GM10847 (cell line): ENCODE data around the gene MAP2.

Experiments
- POLR2A ChIP-seq: IDR thresholded peaks from 2 replicates; pipeline ENCODE4 v1.6.1; 2011; ENCODE audit not compliant: insufficient read length; ENCODE audit errors: extremely low read depth

The MAP2 gene

DNA sequence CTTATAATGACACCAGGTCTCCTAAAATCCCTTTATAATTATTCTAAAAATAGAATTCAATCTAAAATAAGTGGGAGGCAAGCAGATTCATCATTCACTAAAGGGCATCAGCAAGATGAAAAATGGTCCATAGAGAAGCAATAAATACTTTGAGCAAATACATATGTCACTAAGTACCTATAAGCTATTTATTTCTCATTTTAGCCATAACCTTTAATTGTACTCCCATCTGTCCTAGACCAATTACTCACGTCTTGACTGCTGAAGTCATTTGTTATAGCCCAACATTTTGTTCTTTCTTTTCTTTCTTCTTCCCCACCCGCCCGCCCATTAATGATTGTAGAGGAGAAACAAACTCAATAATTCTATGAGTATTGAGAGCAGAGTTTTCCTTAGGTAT, 105.7 kb downstream of the MAP2 start:
- no peak for TF ChIP-seq POLR2A

DNA sequence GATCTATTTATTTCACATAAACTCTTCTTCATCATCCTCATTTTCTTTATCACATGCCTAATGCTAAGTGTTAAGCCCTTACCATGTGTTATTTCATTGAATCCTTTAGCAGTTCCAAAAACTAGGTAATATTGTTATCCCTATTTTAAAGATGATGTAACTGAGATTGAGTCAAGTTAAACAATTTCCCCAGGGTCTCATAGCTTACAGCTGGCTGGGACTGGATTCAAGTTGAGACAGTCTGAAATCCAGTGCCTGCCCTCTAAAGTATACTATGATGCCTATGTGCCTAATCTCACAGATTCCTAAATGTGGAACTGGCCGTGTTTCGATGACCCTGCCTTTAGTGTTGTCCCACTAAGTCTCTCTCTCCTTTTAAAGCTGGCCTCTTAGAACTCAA, 108.5 kb downstream of the MAP2 start:
- no peak for TF ChIP-seq POLR2A

DNA sequence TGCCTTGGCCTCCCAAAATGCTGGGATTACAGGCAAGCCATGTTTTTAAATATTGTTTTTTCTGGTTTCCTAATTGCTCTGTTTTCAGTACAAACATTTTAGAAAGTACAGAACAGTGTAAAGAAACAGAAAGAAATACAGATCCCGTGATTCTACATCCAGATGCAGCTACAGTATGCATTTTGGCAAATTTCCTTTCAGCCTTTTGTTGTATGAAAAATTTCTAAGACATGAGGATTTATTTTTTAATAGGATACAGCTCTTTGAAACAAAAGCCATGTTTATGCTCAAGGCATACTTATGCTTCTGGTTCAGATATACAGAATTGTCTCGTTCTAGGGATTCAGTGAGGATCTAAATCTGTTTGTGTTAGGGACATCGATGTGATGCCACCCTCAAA, 109.5 kb downstream of the MAP2 start:
- no peak for TF ChIP-seq POLR2A

DNA sequence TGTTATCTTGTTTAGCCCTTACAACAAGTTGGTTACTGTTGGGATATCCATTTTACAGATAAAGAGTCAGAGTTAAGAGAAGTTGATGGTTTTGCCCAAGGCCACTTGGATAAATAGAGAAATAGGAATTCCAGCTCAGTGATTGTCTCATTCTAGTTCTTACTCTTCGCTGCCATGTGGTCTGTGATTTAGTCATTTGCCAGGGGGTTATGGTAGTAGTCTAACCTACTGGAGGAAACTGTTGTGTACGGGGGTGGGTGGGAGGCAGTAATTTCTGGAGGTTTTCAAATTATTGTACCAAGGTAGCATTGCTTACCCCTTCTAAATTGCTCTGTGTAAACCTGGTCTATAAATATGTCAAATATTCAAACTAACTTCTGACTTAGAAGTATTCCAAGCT, 110.4 kb downstream of the MAP2 start:
- TF ChIP-seq POLR2A: no peak

DNA sequence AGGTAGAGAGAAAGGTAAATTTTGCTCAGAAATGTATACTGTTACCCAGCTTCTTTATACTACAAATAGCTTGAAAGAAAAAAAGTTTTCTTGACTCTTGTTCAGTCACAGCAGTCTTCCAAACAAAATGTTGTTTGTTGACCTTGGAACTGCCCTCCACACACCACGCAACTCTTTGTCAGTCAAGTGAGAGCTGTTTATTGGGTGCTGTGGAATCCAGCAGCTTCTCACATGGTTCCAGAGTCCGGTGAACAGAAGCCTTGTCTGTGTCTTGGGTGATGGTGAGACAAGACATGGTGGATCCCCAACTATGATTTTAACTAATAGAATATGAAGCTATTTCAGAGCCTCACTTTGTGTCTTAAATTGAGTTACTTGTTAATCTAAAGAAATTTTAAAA, 112.5 kb downstream of the MAP2 start:
- no peak for TF ChIP-seq POLR2A

DNA sequence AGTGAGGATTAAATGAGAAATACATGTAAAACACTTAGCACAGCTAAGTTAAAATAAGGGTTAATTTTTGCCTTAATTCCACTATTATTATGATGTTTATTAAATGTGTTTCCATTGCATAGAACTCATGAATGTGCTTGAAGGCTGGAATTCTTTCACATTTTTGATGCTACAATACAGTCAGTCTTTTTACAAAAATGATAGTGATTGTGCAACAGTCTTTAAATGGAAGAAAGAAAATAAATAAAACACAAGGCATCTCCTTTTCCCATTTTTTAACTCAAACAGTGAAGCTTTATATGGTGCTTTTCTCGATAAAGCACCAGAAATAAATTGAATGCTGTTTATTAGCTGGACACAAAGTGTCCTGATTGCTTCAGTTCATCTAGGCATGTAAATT, 123.9 kb downstream of the MAP2 start:
- TF ChIP-seq POLR2A: no peak

DNA sequence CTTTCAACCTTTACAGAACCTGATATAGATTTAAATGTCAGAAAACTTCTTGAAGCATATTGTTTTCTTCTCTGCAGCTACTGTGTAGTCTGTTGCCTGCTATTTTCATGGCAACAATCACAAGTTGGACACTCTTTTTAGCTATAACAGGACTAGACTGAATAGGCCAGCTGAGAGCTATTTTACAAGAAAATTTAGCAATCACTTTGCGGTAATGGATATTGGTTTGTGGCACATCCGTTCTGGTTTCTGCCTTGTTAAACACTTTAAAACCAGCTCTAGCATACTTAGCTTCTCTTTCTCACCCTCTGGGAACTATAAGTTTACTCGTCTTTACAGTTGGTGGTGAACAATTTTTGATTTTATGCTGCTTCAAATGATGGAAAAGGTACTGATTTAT, 125.7 kb downstream of the MAP2 start:
- no peak for TF ChIP-seq POLR2A

DNA sequence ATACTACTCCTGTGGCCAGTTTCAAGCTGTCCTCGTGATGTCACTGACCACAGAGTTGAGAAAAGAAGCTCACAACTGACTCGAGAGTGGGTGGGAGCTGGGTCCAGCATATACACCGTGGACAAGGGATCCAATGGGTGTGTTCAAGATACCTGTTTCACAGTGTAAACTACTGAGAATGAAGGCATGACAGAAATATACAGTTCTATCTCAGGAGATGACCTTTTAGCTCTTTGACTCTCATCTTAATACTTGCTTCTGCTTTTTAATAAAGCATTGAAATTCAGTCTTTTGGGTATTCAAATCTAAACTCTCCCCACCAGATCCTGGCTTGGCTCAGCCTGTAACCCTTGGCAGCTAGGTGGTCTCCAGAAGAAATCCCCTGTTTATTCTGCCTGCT, 130.1 kb downstream of the MAP2 start:
- TF ChIP-seq POLR2A: no peak

DNA sequence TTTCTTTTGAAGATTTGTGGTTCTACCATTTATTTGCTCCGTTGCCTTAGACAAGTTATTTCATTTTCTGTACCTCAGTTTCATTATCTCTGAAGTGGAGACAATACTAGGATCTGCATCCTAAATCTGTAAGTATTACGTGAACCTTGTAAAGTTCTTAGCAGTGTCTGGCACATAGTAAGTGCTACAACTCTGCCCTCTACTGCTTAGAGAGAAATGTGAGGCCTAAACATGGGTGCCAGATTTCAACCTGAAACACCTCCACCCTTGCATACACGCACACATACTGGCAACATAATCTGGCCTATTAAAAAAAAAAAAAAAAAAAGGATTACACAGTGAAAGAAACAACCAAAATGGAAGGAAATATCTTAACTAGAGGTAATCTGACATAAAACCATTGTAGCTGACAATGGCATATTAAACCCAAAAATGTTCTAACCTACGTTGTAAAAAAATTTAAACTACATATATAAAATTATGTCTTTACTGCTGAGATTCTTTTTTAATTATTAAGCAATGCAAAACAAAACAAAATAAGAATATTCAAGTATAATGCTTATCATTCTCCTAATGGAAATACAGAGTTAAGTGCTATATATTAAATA, 132.6 kb downstream of the MAP2 start:
- TF ChIP-seq POLR2A: no peak

DNA sequence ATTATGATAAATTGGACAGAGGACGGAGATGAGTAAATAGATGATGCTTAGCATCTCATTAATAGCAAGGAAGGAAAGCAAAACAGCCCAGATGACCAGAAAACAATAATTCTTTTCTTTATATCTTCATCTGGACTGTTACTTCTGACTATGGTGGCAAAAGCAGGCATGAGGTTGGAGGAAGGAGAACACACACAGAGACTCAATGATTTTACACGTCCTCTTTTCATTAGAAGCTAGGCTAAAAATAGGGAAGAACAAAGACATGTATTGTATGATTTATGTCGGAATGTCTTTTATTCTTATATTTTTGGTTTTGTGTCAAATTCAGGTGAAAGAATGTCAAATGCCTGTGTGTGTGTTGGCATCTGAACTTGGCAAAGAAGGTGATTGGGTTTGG, 137.1 kb downstream of the MAP2 start:
- TF ChIP-seq POLR2A: no peak

DNA sequence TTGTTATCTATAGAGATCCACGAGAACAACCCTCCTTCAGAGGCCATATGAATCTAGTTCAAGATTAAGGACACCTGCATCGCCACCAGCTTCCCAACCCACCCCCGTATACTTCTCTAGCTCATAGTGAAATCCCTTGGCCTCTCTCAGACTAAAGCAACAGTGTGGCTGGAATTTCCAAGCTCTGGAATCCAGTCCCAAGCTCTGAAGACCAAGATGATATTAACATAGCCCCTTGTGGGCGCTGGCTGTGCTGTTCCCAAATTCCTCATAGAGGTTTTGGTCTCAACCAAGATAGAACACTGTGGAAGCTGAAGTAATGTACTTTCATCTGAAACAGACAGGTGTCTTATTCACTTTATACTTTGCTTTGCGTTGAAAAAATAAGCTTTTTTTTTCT, 139.6 kb downstream of the MAP2 start:
- TF ChIP-seq POLR2A: no peak

DNA sequence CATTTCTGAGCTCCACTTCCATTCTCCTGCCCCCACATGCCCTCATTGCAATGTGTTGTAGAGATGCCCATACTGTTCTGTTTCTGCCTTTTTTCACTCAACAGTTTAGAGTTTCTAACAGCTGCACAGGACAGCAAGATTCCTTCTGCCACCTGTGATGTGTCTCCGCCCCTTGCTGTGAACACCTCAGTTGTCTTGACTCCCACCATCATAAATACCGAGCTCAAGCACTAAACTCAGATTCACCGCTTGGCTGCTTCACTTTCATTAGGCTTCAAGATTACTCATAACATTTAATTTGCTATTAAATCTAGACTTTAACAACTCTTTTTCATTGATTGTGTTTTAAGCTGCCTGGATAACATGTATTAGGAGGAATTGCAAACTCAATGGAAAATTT, 141.0 kb downstream of the MAP2 start:
- TF ChIP-seq POLR2A: no peak

DNA sequence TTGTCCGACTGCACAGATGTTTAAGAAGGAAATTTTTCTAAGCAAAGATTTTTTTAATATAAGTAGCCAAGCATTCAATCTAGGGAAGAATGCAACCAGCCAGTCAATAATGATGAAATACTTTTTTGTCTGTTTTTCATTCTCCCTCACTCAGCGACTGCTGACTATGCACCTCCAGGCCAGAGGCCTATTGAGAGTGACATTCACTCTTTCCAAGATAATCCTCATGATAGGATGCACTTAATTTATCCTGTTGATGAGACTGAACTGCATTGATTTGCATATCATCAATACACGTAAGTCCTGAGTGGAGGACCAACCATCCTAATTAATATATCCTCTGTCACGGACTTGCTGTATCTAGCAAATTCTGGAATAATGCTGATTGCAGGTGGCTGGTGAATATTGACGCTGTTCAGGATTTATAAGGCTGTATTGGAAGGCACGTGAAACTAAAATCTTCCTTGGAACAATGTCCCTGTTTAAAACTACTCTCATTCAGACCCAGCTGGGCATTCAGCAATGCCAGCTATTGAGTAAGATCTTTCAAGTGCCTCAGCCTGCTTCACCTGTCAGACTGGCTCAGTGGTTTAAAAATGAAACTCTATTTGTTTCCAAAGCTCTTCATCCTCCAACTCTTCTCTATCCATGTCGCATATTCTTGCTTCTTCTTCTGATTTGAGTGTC, 142.2 kb downstream of the MAP2 start:
- TF ChIP-seq POLR2A: no peak

DNA sequence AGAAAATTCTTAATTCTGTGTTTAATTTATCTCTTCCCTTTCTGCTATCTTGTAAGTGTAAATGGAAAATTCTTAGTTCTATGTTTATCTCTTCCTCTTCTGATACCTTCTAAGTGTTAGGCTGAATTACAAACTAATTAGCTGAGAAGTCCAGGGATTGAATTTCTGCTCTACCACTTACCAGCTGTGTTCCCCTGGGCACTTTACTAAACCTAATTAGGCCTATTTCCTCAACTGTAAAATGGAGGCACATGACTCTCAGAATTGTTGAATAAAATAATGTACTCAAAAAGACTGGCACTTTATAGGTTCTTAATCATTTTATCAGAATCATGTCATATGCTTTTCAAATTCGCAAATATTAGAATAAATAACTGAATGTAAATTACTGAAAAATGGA, 146.3 kb downstream of the MAP2 start:
- TF ChIP-seq POLR2A: no peak

DNA sequence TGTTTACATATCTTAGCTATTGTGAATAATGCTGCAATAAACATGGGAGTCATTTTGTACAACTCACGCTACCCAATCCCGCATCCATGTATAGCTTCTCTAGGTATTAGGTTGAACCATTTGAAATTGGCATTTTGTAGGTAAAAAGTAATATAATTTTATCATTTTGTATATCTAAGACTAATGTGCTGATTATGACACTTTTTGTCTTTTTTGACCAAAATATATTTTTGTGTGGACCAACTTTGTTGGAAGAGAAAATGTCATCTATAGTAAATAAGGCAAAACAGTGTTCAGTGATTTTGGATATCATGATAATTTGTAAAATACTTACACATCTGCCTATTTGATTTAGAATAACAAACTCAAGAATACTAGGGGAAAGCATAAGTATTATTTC, 150.7 kb downstream of the MAP2 start:
- TF ChIP-seq POLR2A: no peak

DNA sequence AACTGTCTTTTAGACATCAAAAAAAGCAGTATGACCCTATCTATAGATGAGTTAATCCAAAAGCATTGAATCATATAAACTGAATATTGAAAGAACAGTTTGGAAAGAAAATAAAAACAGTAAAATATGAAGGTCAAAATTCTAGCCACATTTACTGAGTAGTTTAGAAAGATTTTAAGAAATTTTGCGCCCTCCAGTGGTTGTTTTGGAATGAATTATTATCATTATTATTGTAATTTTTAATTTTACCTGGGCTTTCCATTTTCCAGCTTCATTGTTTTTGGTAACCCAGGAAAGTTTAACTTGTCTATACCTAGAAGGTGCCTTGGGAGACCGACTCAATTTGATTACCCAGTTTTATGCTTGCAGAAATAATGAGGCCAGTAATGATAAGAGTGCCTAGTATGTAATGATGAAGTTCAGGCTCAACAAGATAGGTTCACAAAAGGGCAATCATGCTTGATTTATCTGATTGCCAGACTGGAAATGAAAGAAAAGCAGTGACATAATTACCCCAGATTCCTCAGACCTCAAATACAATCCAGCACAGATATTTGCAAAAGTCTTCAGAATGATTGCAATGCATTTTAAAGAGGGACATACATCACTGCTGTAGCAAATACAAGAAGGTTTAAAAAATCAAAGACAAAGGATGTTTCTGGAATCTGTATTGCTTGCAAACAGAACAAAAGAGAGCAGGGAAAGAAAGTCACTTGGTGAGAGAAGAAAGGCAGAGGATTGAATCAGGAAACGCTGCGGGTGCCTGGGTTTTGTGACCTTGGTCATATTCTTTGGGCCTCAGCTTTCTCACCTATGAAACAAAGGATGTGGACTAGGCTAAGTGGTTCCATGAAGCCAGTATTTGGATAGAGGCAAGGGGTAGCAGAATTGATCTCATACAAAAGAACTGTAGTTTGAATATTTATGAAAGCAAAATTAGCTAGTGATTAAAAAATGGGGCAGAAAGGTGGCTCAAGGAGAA, 153.8 kb downstream of the MAP2 start:
- no peak for TF ChIP-seq POLR2A

DNA sequence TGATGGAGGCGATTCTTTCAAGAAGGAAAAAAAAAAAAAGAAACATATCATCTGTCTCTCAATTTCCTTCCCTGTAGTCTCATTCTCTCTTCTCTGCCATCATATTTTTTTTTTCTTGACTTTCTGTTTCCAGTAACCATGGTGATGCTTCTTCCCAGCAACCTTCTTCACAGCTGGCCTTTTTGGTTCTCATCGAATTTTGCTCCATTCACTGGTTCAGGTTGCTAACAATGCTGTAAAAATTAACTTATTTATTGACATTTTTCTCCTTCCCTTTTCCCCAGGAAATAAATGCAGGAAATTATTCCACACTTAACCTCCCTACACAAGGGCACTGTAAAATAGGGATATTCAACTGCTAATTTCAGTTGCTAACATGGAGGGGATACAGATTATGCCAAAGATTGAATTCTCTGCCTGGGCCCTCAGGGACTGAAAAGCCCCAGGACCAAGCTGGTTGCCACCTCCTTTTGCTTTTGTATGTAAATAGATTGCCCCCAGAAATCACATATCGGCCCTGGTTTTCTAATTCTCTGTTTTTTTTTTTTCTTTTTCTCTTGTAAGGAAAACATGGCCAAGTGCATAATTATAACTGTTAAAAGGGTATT, 154.7 kb downstream of the MAP2 start:
- no peak for TF ChIP-seq POLR2A
